HepG2 (cell line): ENCODE data around the gene MORF4L2. TPM values are rescaled to one million over a fixed set of nuclear protein-coding genes. Genes with fewer than 3 reads are reported as not detected.

Experiments used
- ATAC-seq: fragments of 200-7000 bp; cut with Tn5 transposase; 3 replicates; pipeline ENCODE4 v1.9.1; 2020; ENCODE audit warnings: mild to moderate bottlenecking, moderate library complexity
- BruUV-seq: library from RNA; stranded (reverse); fragments of 400-500 nt; replicated peaks from 2 replicates; lab custom pipeline; 2021; lab: Mats Ljungman, UMichigan
- CTCF ChIA-PET: fragments of 300-600 bp; formaldehyde crosslinking; extraction: SDS; loops from one replicate; lab custom pipeline; 2021; ENCODE audit warnings: low total read pairs, inconsistent platforms, low intra/inter-chr PET ratio; lab: Yijun Ruan, JAX
- POLR2A ChIA-PET: fragments of 350-600 bp; sonication (Branson Sonifier 250); formaldehyde crosslinking; loops from one replicate; lab custom pipeline; 2020; ENCODE audit warnings: antibody characterized with exemption, inconsistent platforms; lab: Yijun Ruan, JAX
- DNase-seq: peaks from one replicate; pipeline ENCODE4 v3.0.0-alpha.2; 2015; ENCODE audit warnings: low spot score
- FAIRE-seq: peaks from 3 replicates; lab custom pipeline; 2011; peaks lifted over from hg19 to GRCh38; lab: Jason Lieb, UNC
- H2AFZ ChIP-seq: one replicate; pipeline ENCODE4 v1.6.1; 2011; ENCODE audit warnings: low read length, inconsistent platforms
- H3K27ac ChIP-seq: fragments of 300-600 bp; 3 replicates; pipeline ENCODE4 v1.8.0; 2011; ENCODE audit warnings: mixed run types, mild to moderate bottlenecking, mixed read lengths, low read length, inconsistent platforms; ENCODE audit not compliant: insufficient read depth; ENCODE audit errors: extremely low read length
- H3K27me3 ChIP-seq, 2 experiments: fragments of 200-600 bp in 1 of 2; 2 replicates in 1 of 2; 3 replicates in 1 of 2; pipeline versions ENCODE4 v1.6.0 to v1.8.0; 2011; ENCODE audit warnings: low read length in 2 of 2, mild to moderate bottlenecking in 2 of 2, moderate library complexity in 2 of 2, inconsistent platforms in 1 of 2; ENCODE audit not compliant: insufficient read depth in 2 of 2, control insufficient read depth in 1 of 2
- H3K36me3 ChIP-seq, 2 experiments: fragments of 200-600 bp in 1 of 2; replicated peaks in 1 of 2; 2 replicates in 1 of 2; 3 replicates in 1 of 2; pipeline versions ENCODE4 v1.5.1 to v1.8.0; 2011; ENCODE audit warnings: low read length in 2 of 2, inconsistent platforms in 1 of 2; ENCODE audit not compliant: insufficient read depth in 2 of 2, control insufficient read depth in 1 of 2
- H3K4me1 ChIP-seq: 2 replicates; pipeline ENCODE4 v1.5.1; 2012; ENCODE audit warnings: low read length, inconsistent platforms; ENCODE audit not compliant: insufficient read depth
- H3K4me2 ChIP-seq: 2 replicates; pipeline ENCODE4 v1.6.0; 2011; ENCODE audit warnings: low read depth, low read length, inconsistent platforms
- H3K4me3 ChIP-seq, 3 experiments: fragments of 200-600 bp in 1 of 3; sonication (generic), shearing (Covaris generic) in 1 of 3; replicated peaks in 1 of 3; 2 replicates each; pipeline ENCODE4 v1.5.1; 2011 to 2016; ENCODE audit warnings: low read length in 3 of 3, inconsistent platforms in 2 of 3, low read depth in 2 of 3, mild to moderate bottlenecking in 2 of 3, control low read depth in 1 of 3, mixed read lengths in 1 of 3; ENCODE audit not compliant: insufficient read depth in 1 of 3
- H3K79me2 ChIP-seq: one replicate; pipeline ENCODE4 v1.6.1; 2011; ENCODE audit warnings: low read length, inconsistent platforms; ENCODE audit not compliant: insufficient read depth
- H3K9ac ChIP-seq: 2 replicates; pipeline ENCODE4 v1.6.0; 2011; ENCODE audit warnings: mild to moderate bottlenecking, low read depth, low read length, inconsistent platforms; ENCODE audit not compliant: insufficient read depth
- H3K9me3 ChIP-seq: 2 replicates; pipeline ENCODE4 v1.5.1; 2012; ENCODE audit warnings: mild to moderate bottlenecking, low read length
- H4K20me1 ChIP-seq: 2 replicates; pipeline ENCODE4 v1.6.0; 2011; ENCODE audit warnings: inconsistent platforms, mild to moderate bottlenecking, low read length, moderate library complexity; ENCODE audit not compliant: insufficient read depth
- ARHGAP35 ChIP-seq: sonication (generic); formaldehyde crosslinking; IDR thresholded peaks from 2 replicates; pipeline ENCODE4 v1.9.0; 2022; ENCODE audit warnings: mild to moderate bottlenecking, inconsistent platforms, moderate library complexity, missing genetic modification reagents, borderline replicate concordance
- ATF7 ChIP-seq, 2 experiments: fragments of 450-650 bp in 1 of 2; sonication (generic) in 1 of 2; formaldehyde crosslinking in 1 of 2; IDR thresholded peaks; 2 replicates each; pipeline versions ENCODE4 v1.4.0 to v1.6.1; 2016 to 2020; ENCODE audit warnings: antibody characterized with exemption in 1 of 2, mild to moderate bottlenecking in 1 of 2, missing genetic modification reagents in 1 of 2
- CAMTA2 ChIP-seq: sonication (generic); formaldehyde crosslinking; IDR thresholded peaks from 2 replicates; pipeline ENCODE4 v1.4.0; 2020; ENCODE audit warnings: mild to moderate bottlenecking, missing genetic modification reagents, borderline replicate concordance
- ELF3 ChIP-seq: IDR thresholded peaks from 2 replicates; pipeline ENCODE4 v1.6.1; 2016; ENCODE audit warnings: missing genetic modification reagents, missing compliant biosample characterization
- ESRRA ChIP-seq: sonication (generic); formaldehyde crosslinking; IDR thresholded peaks from 2 replicates; pipeline ENCODE4 v1.5.1; 2020; ENCODE audit warnings: mild to moderate bottlenecking, low read depth, missing genetic modification reagents
- FOSL1 ChIP-seq: sonication (generic); formaldehyde crosslinking; IDR thresholded peaks from 2 replicates; pipeline ENCODE4 v1.9.0; 2021; ENCODE audit warnings: missing genetic modification reagents, borderline replicate concordance
- HNRNPH1 ChIP-seq: fragments of 200-400 bp; formaldehyde crosslinking; optimal IDR thresholded peaks from 2 replicates; pipeline ENCODE3; 2017; ENCODE audit warnings: mild to moderate bottlenecking, low read depth, low read length
- MTF2 ChIP-seq: sonication (generic); formaldehyde crosslinking; IDR thresholded peaks from 2 replicates; pipeline ENCODE4 v1.5.0; 2020; ENCODE audit warnings: missing genetic modification reagents, borderline replicate concordance
- SMAD1 ChIP-seq: sonication (generic); formaldehyde crosslinking; IDR thresholded peaks from 2 replicates; pipeline ENCODE4 v1.4.0; 2020; ENCODE audit warnings: missing genetic modification reagents, low read depth, mild to moderate bottlenecking, borderline replicate concordance
- SMYD3 ChIP-seq: sonication (generic); formaldehyde crosslinking; IDR thresholded peaks from 2 replicates; pipeline ENCODE4 v1.8.1; 2023; ENCODE audit warnings: mild to moderate bottlenecking, missing genetic modification reagents
- ZNF326 ChIP-seq: sonication (generic); formaldehyde crosslinking; IDR thresholded peaks from 2 replicates; pipeline ENCODE4 v1.4.0; 2020; ENCODE audit warnings: missing genetic modification reagents, borderline replicate concordance
- ZNF652 ChIP-seq: IDR thresholded peaks from 2 replicates; pipeline ENCODE4 v1.6.1; 2016; ENCODE audit warnings: low read depth, borderline replicate concordance
- ZNF709 ChIP-seq: sonication (generic); formaldehyde crosslinking; IDR thresholded peaks from 2 replicates; pipeline ENCODE4 v1.5.0; 2020; ENCODE audit warnings: mild to moderate bottlenecking, missing genetic modification reagents
- ZNF720 ChIP-seq: sonication (generic); formaldehyde crosslinking; IDR thresholded peaks from 2 replicates; pipeline ENCODE4 v1.4.0; 2020; ENCODE audit warnings: missing genetic modification reagents
- WGBS: methylation state at CpG from one replicate; pipeline ENCODE4 v1.1.6; 2017; ENCODE audit warnings: low lambda C conversion rate; 5-methylcytosine and 5-hydroxymethylcytosine counted together
- in situ Hi-C: cut with HindIII; loops from 2 replicates; pipeline ENCODE4 v1.10.0; 2017; ENCODE audit warnings: low pct_unique_long_range_greater_than_20kb; ENCODE audit not compliant: extremely low pct_ligation_motif_present
- intact Hi-C: fragments of 100-400 bp; cut with micrococcal nuclease; formaldehyde crosslinking; loops from one replicate; pipeline ENCODE4 v1.10.0; 2022; ENCODE audit not compliant: unreplicated experiment
- polyA plus RNA-seq, 8 experiments: library from polyadenylated mRNA; depleted of rRNA in 3 of 8; stranded (reverse) in 7 of 8; unstranded in 1 of 8; fragments of >200 nt; fragmentation: Illumina TruSeq in 4 of 8; extraction: Trizol in 4 of 8; gene quantifications; 2 replicates each; pipeline versions ENCODE4 v1.2.1 to v1.2.3, GENCODE V29; 2011 to 2016; ENCODE audit warnings: low read depth in 4 of 8, missing spikeins in 1 of 8, mixed read lengths in 1 of 8; ENCODE audit not compliant: insufficient read depth in 1 of 8
- total RNA-seq, 5 experiments: library from RNA; depleted of rRNA; stranded (reverse); fragments of >200 nt; fragmentation: Illumina TruSeq; extraction: Trizol; gene quantifications; 2 replicates each; pipeline ENCODE4 v1.2.3, GENCODE V29; 2016; ENCODE audit warnings: low read depth in 1 of 5
- TF ChIP-seq, protein P1 (sequence below): sonication (generic); formaldehyde crosslinking; IDR thresholded peaks from 2 replicates; pipeline ENCODE4 v1.8.1; 2023; ENCODE audit warnings: missing genetic modification reagents, inconsistent platforms, borderline replicate concordance
- TF ChIP-seq, protein P2 (sequence below): IDR thresholded peaks from 2 replicates; pipeline ENCODE4 v1.4.0; 2020; ENCODE audit warnings: mild to moderate bottlenecking, missing genetic modification reagents
- TF ChIP-seq, protein P3 (sequence below): sonication (generic); formaldehyde crosslinking; IDR thresholded peaks from 2 replicates; pipeline ENCODE4 v1.5.0; 2020; ENCODE audit warnings: missing genetic modification reagents

MORF4L2 gene
- total and polyA plus RNA-seq, 2 of the 13 experiments (the other 11 are each of a cell fraction or from before 2014, with no cell fraction given) = 358 to 469 TPM

DNA sequence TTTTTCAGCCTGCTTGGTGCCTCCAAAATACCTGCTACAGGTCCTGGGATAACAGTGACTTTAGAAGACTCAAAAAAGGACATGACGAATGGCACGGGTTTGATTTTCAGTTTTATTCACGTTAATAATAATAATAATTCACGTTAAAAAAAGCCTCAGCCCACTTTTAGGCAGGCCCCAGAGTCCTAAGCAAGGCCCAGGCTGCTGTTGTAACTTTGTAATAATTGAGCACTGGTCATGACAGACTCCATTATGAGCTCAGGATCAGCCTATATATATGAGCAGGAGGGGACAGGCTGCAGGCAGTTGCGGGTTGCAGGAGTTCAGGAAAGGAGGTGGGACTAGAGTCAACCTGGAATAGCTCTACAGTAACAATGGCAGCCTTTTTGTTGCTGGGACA, 24.1 kb upstream of the MORF4L2 start, which contains the start of gene TMEM31:
Gene TMEM31, plus strand, starts transcription at position 301 of the 400 bp plus-strand sequence. CDS start 1,350 bp downstream, outside the sequence.
- BruUV-seq = no TSS peak
- H3K9ac ChIP-seq = no peak within 1 kb of the TSS
- no peak within 1 kb of the TSS for H3K4me2 ChIP-seq
- 50% methylated on average over 4 of the region's 5 CpGs for WGBS
- no peak within 1 kb of the TSS for H3K4me3 ChIP-seq
- no peaks in the 10 kb centered on the region for H3K4me1 ChIP-seq
- ChIA-PET POLR2A (no interaction called here), CTCF (no interaction called here)
- FAIRE-seq = no peak
- H2AFZ ChIP-seq = no peak within 1 kb of the TSS
- H3K79me2 ChIP-seq = no peaks in the 10 kb centered on the region
- no peak for ATAC-seq
- H3K27me3 ChIP-seq = no peaks in the 10 kb centered on the region
- no peaks in the 10 kb centered on the region for H3K36me3 ChIP-seq
- no peaks in the 10 kb centered on the region for H3K9me3 ChIP-seq
- H3K27ac ChIP-seq = no peak within 1 kb of the TSS
- intact Hi-C loops (loop anchor here (2.0 kb wide), 1 partner anchor 106 kb away; no protein-coding TSS in a partner anchor), in situ Hi-C loops (no loop called here)
- no peak for DNase-seq
- no peaks in the 10 kb centered on the region for H4K20me1 ChIP-seq
- no peak for TF ChIP-seq FOSL1 (CRISPR knock-in tag)
- no peak for TF ChIP-seq ELF3
- TF ChIP-seq ESRRA = no peak
- no peak for TF ChIP-seq MTF2
- TF ChIP-seq SMAD1 (CRISPR knock-in tag) = no peak
- no peak for TF ChIP-seq SMYD3 (CRISPR knock-in tag)
- TF ChIP-seq, protein P1, sequence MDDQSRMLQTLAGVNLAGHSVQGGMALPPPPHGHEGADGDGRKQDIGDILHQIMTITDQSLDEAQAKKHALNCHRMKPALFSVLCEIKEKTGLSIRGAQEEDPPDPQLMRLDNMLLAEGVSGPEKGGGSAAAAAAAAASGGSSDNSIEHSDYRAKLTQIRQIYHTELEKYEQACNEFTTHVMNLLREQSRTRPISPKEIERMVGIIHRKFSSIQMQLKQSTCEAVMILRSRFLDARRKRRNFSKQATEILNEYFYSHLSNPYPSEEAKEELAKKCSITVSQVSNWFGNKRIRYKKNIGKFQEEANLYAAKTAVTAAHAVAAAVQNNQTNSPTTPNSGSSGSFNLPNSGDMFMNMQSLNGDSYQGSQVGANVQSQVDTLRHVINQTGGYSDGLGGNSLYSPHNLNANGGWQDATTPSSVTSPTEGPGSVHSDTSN (CRISPR knock-in tag) = no peak
- no peak for TF ChIP-seq ZNF326 (CRISPR knock-in tag)
- TF ChIP-seq ZNF720 (CRISPR knock-in tag) = no peak
- TF ChIP-seq, protein P2, sequence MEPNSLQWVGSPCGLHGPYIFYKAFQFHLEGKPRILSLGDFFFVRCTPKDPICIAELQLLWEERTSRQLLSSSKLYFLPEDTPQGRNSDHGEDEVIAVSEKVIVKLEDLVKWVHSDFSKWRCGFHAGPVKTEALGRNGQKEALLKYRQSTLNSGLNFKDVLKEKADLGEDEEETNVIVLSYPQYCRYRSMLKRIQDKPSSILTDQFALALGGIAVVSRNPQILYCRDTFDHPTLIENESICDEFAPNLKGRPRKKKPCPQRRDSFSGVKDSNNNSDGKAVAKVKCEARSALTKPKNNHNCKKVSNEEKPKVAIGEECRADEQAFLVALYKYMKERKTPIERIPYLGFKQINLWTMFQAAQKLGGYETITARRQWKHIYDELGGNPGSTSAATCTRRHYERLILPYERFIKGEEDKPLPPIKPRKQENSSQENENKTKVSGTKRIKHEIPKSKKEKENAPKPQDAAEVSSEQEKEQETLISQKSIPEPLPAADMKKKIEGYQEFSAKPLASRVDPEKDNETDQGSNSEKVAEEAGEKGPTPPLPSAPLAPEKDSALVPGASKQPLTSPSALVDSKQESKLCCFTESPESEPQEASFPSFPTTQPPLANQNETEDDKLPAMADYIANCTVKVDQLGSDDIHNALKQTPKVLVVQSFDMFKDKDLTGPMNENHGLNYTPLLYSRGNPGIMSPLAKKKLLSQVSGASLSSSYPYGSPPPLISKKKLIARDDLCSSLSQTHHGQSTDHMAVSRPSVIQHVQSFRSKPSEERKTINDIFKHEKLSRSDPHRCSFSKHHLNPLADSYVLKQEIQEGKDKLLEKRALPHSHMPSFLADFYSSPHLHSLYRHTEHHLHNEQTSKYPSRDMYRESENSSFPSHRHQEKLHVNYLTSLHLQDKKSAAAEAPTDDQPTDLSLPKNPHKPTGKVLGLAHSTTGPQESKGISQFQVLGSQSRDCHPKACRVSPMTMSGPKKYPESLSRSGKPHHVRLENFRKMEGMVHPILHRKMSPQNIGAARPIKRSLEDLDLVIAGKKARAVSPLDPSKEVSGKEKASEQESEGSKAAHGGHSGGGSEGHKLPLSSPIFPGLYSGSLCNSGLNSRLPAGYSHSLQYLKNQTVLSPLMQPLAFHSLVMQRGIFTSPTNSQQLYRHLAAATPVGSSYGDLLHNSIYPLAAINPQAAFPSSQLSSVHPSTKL = no peak
- TF ChIP-seq, protein P3, sequence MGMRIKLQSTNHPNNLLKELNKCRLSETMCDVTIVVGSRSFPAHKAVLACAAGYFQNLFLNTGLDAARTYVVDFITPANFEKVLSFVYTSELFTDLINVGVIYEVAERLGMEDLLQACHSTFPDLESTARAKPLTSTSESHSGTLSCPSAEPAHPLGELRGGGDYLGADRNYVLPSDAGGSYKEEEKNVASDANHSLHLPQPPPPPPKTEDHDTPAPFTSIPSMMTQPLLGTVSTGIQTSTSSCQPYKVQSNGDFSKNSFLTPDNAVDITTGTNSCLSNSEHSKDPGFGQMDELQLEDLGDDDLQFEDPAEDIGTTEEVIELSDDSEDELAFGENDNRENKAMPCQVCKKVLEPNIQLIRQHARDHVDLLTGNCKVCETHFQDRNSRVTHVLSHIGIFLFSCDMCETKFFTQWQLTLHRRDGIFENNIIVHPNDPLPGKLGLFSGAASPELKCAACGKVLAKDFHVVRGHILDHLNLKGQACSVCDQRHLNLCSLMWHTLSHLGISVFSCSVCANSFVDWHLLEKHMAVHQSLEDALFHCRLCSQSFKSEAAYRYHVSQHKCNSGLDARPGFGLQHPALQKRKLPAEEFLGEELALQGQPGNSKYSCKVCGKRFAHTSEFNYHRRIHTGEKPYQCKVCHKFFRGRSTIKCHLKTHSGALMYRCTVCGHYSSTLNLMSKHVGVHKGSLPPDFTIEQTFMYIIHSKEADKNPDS (CRISPR knock-in tag) = no peak
- no peak for TF ChIP-seq HNRNPH1
- no peak for TF ChIP-seq ATF7 (IDR thresholded peaks at IDR 0.05)
- no peak for TF ChIP-seq ATF7 (CRISPR knock-in tag; IDR thresholded peaks at IDR 0.05)
- no peak for TF ChIP-seq ZNF709 (CRISPR knock-in tag)
- no peak for TF ChIP-seq CAMTA2
- no peak for TF ChIP-seq ARHGAP35 (CRISPR knock-in tag)
- no peak for TF ChIP-seq ZNF652 (CRISPR knock-in tag)
